Prostate gland (tissue), 2 donors: Measurements from ENCODE around the gene PSMG1.

Experiments
- CTCF ChIP-seq, 4 experiments: fragments of 200-600 bp in 2 of 4; fragments of 450-650 bp in 2 of 4; sonication (generic) in 2 of 4; IDR thresholded peaks; 1 replicate in 3 of 4; 2 replicates in 1 of 4; pipeline ENCODE4 v1.5.1; 2016 to 2019; ENCODE audit warnings: antibody characterized with exemption in 4 of 4, mild to moderate bottlenecking in 2 of 4, moderate library complexity in 2 of 4
- POLR2A ChIP-seq: fragments of 450-650 bp; IDR thresholded peaks from one replicate; pipeline ENCODE4 v1.6.1; 2016; ENCODE audit warnings: antibody characterized with exemption, mild to moderate bottlenecking
- POLR2AphosphoS5 ChIP-seq: sonication (generic); formaldehyde crosslinking; IDR thresholded peaks from one replicate; pipeline ENCODE4 v1.6.1; 2017; ENCODE audit warnings: antibody characterized with exemption

- TF ChIP-seq CTCF (IDR thresholded peaks at IDR 0.05) (no peak), POLR2A (no peak), POLR2AphosphoS5 (no peak)
These were observed 26.1 kb upstream of the PSMG1 start for GRCh38 chr21:39209334-39209688.
